ENCODE data around the gene KHK. TPM values are rescaled to one million over a fixed set of nuclear protein-coding genes. Genes with fewer than 3 reads are reported as not detected.
A peak's percentile ranks its signal among the peaks of the same experiment; 100 is the strongest.

Gene KHK
- total RNA-seq: 10 to 100 TPM; 14.5 to 17.8 TPM
- polyA plus RNA-seq: 6.5 TPM

DNA sequence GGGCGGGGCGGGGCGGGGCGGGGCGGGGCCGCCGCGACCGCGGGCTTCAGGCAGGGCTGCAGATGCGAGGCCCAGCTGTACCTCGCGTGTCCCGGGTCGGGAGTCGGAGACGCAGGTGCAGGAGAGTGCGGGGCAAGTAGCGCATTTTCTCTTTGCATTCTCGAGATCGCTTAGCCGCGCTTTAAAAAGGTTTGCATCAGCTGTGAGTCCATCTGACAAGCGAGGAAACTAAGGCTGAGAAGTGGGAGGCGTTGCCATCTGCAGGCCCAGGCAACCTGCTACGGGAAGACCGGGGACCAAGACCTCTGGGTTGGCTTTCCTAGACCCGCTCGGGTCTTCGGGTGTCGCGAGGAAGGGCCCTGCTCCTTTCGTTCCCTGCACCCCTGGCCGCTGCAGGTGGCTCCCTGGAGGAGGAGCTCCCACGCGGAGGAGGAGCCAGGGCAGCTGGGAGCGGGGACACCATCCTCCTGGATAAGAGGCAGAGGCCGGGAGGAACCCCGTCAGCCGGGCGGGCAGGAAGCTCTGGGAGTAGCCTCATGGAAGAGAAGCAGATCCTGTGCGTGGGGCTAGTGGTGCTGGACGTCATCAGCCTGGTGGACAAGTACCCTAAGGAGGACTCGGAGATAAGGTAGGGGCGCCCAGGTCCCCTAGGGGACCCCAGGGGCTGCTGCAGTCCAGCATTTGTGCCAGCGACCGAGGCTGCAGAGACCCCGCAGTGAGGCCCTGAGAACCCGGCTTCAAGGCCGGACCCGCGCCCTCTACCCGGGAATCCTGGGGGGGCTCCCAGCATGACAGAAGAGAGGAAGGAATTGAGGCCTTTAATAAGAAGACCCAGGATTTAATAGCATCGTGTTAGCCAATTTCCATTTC lies at the start of gene KHK:
Gene KHK, plus strand, starts transcription at position 49 of the 870 bp plus-strand sequence. Its CDS starts 488 bp downstream, at position 537.
- H3K4me3 Mint-ChIP-seq: peak within 1 kb of the TSS; percentile 79 to 94 (median 84)
- Histone ChIP-seq H3K9me3 (ENCODE audit: low read length) (no peaks in the 10 kb centered on the region), H3K4me3 (ENCODE audit: low read length) (peak within 1 kb of the TSS; percentile 67), H3K36me3 (ENCODE audit: insufficient read depth, low read length) (no peaks in the 10 kb centered on the region), H3K27ac (ENCODE audit: low read depth, low read length) (peak within 1 kb of the TSS; percentile 75), H3K27me3 (ENCODE audit: insufficient read depth, low read length, poor library complexity, severe bottlenecking) (no peaks in the 10 kb centered on the region), H3K4me1 (ENCODE audit: insufficient read depth, low read length) (peaks cover 25% of the 10 kb centered on the region)
- peak within 1 kb of the TSS; percentile 52 to 94 (median 77) for H3K27ac Mint-ChIP-seq
- no peaks in the 10 kb centered on the region for H3K9me3 Mint-ChIP-seq
- DNase-seq: peak in 1 of 5 donors; percentile 16
- ChIA-PET POLR2A (interaction anchor here (0.9 to 3.8 kb wide), 7 partner anchors 9 to 285 kb away, joined by 3 to 24 read pairs (median 3); partner anchors contain the start of genes AGBL5 and OST4), CTCF (interaction anchor here (0.7 to 3.8 kb wide), 20 partner anchors 12 to 216 kb away, joined by 3 to 16 read pairs (median 4); partner anchors contain the start of genes ABHD1, AGBL5, OST4 and PREB)
- peaks cover 18 to 19% (median 19%) of the 10 kb centered on the region in 3 donors for H3K4me1 Mint-ChIP-seq
- H3K36me3 Mint-ChIP-seq: peaks cover 0 to 2% (median 0%) of the 10 kb centered on the region in 3 donors
- no peaks in the 10 kb centered on the region for H3K27me3 Mint-ChIP-seq

DNA sequence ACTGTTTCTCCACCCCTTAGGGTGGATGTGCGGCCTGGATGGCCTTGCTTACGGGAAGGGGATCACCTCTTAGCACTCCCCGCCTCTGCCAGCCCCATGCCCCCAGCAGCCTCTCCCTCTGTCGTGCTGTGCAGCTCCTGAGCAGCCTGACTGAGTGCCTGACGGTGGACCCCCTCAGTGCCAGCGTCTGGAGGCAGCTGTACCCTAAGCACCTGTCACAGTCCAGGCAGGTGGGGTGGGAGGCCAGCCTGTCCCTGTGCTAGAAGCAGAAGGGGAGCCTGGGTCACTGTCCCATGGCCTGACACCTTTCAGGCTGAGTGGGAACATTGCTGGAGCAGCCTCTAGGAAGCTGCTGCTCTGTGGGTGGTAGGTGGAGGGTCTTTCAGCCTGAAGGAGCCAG lies 48.6 kb upstream of the KHK start:
- no peak for DNase-seq
- Mint-ChIP-seq H3K4me3 (no peak overlapping the region), H3K4me1 (peaks cover 19 to 26% (median 23%) of the 10 kb centered on the region in 3 donors), H3K9me3 (no peaks in the 10 kb centered on the region), H3K36me3 (peaks cover 3 to 79% (median 8%) of the 10 kb centered on the region in 3 donors), H3K27me3 (no peaks in the 10 kb centered on the region), H3K27ac (peak overlapping the region in 1 of 8 donors; percentile 86)
- ChIA-PET CTCF (no interaction called here), POLR2A (interaction anchor here (0.8 kb wide), 1 partner anchor 13 kb away, joined by 3 read pairs; the partner anchor contains the start of gene AGBL5)
- Histone ChIP-seq H3K4me3 (ENCODE audit: low read length) (no peak overlapping the region), H3K9me3 (ENCODE audit: low read length) (no peaks in the 10 kb centered on the region), H3K4me1 (ENCODE audit: insufficient read depth, low read length) (peaks cover 11% of the 10 kb centered on the region), H3K27ac (ENCODE audit: low read depth, low read length) (no peak overlapping the region), H3K27me3 (ENCODE audit: insufficient read depth, low read length, poor library complexity, severe bottlenecking) (no peaks in the 10 kb centered on the region), H3K36me3 (ENCODE audit: insufficient read depth, low read length) (peaks cover 55% of the 10 kb centered on the region)

DNA sequence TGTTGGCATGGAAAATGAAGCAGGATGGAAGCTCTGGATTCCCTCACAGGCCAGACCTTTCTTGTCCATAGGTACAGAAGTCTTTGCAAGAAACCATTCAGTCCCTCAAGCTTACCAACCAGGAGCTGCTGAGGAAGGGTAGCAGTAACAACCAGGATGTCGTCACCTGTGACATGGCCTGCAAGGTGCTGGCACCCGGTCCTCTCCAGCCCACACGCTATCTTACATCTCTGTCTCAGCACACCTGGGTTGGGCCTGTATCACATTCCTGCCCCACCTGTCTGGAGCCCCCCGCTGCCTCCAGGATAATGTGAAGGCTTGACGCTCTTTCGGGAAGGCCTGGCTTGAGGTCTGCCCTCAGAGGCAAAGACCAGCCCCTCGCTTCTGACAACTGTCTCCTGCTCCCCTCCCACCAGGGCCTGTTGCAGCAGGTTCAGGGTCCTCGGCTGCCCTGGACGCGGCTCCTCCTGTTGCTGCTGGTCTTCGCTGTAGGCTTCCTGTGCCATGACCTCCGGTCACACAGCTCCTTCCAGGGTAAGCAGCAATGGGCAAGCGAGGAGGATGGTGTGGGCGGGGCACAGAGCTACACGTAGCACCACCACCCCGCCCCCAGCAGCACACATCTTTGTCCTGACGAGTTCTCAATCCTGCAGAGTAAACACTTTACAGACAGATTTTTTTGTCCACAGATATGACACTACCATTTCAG lies 47.8 kb upstream of the KHK start:
- no peaks in the 10 kb centered on the region for H3K27me3 ChIP-seq (ENCODE audit: insufficient read depth, low read length, poor library complexity, severe bottlenecking)
- H3K4me1 ChIP-seq (ENCODE audit: insufficient read depth, low read length): peaks cover 6% of the 10 kb centered on the region
- H3K9me3 Mint-ChIP-seq: no peaks in the 10 kb centered on the region
- H3K9me3 ChIP-seq (ENCODE audit: low read length): no peaks in the 10 kb centered on the region
- H3K27me3 Mint-ChIP-seq: no peaks in the 10 kb centered on the region
- H3K4me3 Mint-ChIP-seq: peak overlapping the region in 1 of 7 donors; percentile 50
- H3K36me3 ChIP-seq (ENCODE audit: insufficient read depth, low read length): peaks cover 55% of the 10 kb centered on the region
- H3K27ac ChIP-seq (ENCODE audit: low read depth, low read length): no peak overlapping the region
- ChIA-PET POLR2A (interaction anchor here (0.8 kb wide), 1 partner anchor 12 kb away, joined by 3 read pairs; the partner anchor contains the start of gene AGBL5), CTCF (interaction anchor here (1.0 to 1.8 kb wide), 2 partner anchors 12 to 265 kb away, joined by 3 to 4 read pairs; no protein-coding TSS in a partner anchor)
- DNase-seq: no peak
- peaks cover 13 to 20% (median 16%) of the 10 kb centered on the region in 3 donors for H3K4me1 Mint-ChIP-seq
- peaks cover 3 to 73% (median 8%) of the 10 kb centered on the region in 3 donors for H3K36me3 Mint-ChIP-seq
- H3K27ac Mint-ChIP-seq: peak overlapping the region in 3 of 8 donors; percentile 11 to 86 (median 57)
- H3K4me3 ChIP-seq (ENCODE audit: low read length): no peak overlapping the region

DNA sequence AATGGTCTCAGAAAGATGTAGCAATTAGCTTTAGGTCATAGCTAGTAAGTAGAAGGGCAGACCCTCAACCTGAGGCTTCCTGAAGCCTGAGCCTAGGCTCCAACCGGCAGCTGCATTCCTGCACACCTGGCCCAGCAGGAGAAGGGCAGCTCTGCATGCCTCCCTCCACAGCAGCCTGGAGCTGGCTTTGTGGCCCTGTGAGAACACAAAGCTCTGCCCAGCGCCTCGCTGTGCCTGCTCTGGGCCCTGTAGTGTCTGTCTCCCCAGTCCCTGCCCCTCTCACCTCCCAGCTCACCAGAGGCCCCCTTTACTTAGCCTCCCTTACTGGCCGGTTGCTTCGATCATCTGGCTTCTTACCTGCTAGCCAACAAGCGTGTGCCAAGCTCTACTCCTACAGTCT lies 47.1 kb upstream of the KHK start:
- H3K9me3 ChIP-seq (ENCODE audit: low read length): no peaks in the 10 kb centered on the region
- H3K4me3 Mint-ChIP-seq: peak overlapping the region in 1 of 7 donors; percentile 50
- peaks cover 3 to 73% (median 8%) of the 10 kb centered on the region in 3 donors for H3K36me3 Mint-ChIP-seq
- H3K27me3 Mint-ChIP-seq: no peaks in the 10 kb centered on the region
- H3K36me3 ChIP-seq (ENCODE audit: insufficient read depth, low read length): peaks cover 55% of the 10 kb centered on the region
- H3K4me3 ChIP-seq (ENCODE audit: low read length): no peak overlapping the region
- no peaks in the 10 kb centered on the region for H3K9me3 Mint-ChIP-seq
- H3K27me3 ChIP-seq (ENCODE audit: insufficient read depth, low read length, poor library complexity, severe bottlenecking): no peaks in the 10 kb centered on the region
- no peak overlapping the region for H3K27ac ChIP-seq (ENCODE audit: low read depth, low read length)
- H3K4me1 Mint-ChIP-seq: peaks cover 7 to 13% (median 9%) of the 10 kb centered on the region in 3 donors
- DNase-seq: no peak
- H3K4me1 ChIP-seq (ENCODE audit: insufficient read depth, low read length): no peaks in the 10 kb centered on the region
- CTCF ChIA-PET: interaction anchor here (1.0 to 1.8 kb wide), 3 partner anchors 11 to 264 kb away, joined by 3 to 4 read pairs (median 3); no protein-coding TSS in a partner anchor
- POLR2A ChIA-PET: no interaction called here
- H3K27ac Mint-ChIP-seq: peak overlapping the region in 1 of 8 donors; percentile 11

DNA sequence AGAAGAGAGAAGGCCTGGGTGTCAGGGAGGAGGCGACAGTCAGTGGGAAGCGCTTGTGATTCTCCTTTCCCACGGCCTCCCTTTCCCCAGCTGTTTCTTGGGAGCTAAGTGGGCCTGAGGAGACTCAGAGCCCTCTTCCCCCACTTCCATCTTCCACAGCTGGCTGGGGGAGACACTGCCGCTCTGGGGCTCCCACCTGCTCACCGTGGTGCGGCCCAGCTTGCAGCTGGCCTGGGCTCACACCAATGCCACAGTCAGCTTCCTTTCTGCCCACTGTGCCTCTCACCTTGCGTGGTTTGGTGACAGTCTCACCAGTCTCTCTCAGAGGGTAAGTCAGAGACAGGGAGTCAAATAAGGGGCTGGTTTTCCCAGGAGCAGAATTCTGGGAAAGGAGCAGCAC lies 46.7 kb upstream of the KHK start:
- Histone ChIP-seq H3K4me3 (ENCODE audit: low read length) (no peak overlapping the region), H3K9me3 (ENCODE audit: low read length) (no peaks in the 10 kb centered on the region), H3K4me1 (ENCODE audit: insufficient read depth, low read length) (no peaks in the 10 kb centered on the region), H3K27ac (ENCODE audit: low read depth, low read length) (no peak overlapping the region), H3K36me3 (ENCODE audit: insufficient read depth, low read length) (peaks cover 55% of the 10 kb centered on the region), H3K27me3 (ENCODE audit: insufficient read depth, low read length, poor library complexity, severe bottlenecking) (no peaks in the 10 kb centered on the region)
- CTCF ChIA-PET: interaction anchor here (1.1 to 1.8 kb wide), 2 partner anchors 11 to 78 kb away, joined by 3 to 4 read pairs; no protein-coding TSS in a partner anchor
- H3K9me3 Mint-ChIP-seq: no peaks in the 10 kb centered on the region
- peaks cover 7 to 10% (median 8%) of the 10 kb centered on the region in 3 donors for H3K4me1 Mint-ChIP-seq
- H3K4me3 Mint-ChIP-seq: no peak overlapping the region
- H3K36me3 Mint-ChIP-seq: peaks cover 3 to 73% (median 8%) of the 10 kb centered on the region in 3 donors
- H3K27me3 Mint-ChIP-seq: no peaks in the 10 kb centered on the region
- DNase-seq: no peak
- POLR2A ChIA-PET: no interaction called here
- no peak overlapping the region for H3K27ac Mint-ChIP-seq

DNA sequence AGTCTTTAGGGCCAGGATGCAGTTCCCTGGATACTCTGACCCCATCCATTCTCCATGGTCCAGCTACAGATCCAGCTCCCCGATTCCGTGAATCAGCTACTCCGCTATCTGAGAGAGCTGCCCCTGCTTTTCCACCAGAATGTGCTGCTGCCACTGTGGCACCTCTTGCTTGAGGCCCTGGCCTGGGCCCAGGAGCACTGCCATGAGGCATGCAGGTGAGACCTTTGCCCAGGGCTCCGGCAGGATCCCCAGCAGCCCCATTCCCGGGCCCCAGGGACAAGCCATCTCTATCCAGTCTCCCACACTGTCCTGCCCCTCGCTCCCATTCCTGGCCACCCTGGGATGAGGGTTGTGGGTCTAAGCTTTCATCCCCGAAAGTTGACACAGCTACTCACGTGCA lies 46.3 kb upstream of the KHK start:
- H3K4me3 Mint-ChIP-seq: no peak overlapping the region
- H3K4me1 ChIP-seq (ENCODE audit: insufficient read depth, low read length): no peaks in the 10 kb centered on the region
- POLR2A ChIA-PET: no interaction called here
- DNase-seq: no peak
- CTCF ChIA-PET: interaction anchor here (1.1 to 1.8 kb wide), 2 partner anchors 10 to 78 kb away, joined by 3 to 4 read pairs; no protein-coding TSS in a partner anchor
- H3K27me3 ChIP-seq (ENCODE audit: insufficient read depth, low read length, poor library complexity, severe bottlenecking): no peaks in the 10 kb centered on the region
- no peaks in the 10 kb centered on the region for H3K9me3 Mint-ChIP-seq
- peak overlapping the region in 2 of 8 donors; percentile 37 to 89 for H3K27ac Mint-ChIP-seq
- no peaks in the 10 kb centered on the region for H3K9me3 ChIP-seq (ENCODE audit: low read length)
- H3K36me3 Mint-ChIP-seq: peaks cover 3 to 69% (median 8%) of the 10 kb centered on the region in 3 donors
- no peak overlapping the region for H3K27ac ChIP-seq (ENCODE audit: low read depth, low read length)
- no peaks in the 10 kb centered on the region for H3K27me3 Mint-ChIP-seq
- peaks cover 54% of the 10 kb centered on the region for H3K36me3 ChIP-seq (ENCODE audit: insufficient read depth, low read length)
- H3K4me3 ChIP-seq (ENCODE audit: low read length): no peak overlapping the region
- H3K4me1 Mint-ChIP-seq: peaks cover 2 to 6% (median 5%) of the 10 kb centered on the region in 3 donors

DNA sequence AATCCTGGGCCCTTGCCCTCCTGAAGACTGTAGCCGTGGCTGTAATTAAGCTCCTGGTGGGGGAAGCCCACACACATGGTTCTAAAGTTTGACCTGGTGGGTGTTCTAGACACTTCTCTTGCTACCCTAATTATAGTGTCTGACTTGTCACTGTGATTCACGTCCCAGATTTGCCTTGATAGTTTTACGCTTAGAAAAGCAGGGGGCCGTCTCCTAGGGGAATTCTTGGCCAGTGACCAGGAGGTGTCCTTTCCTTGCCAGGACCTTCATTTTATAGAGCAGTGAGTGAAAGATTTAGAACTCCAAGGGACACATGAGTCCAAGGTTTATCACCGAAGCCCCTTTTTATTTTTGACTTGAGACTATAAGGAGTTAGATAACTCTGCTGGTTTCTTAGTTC lies 44.8 kb upstream of the KHK start:
- peaks cover 3 to 54% (median 6%) of the 10 kb centered on the region in 3 donors for H3K36me3 Mint-ChIP-seq
- no peaks in the 10 kb centered on the region for H3K27me3 Mint-ChIP-seq
- H3K4me3 Mint-ChIP-seq: no peak overlapping the region
- H3K36me3 ChIP-seq (ENCODE audit: insufficient read depth, low read length): peaks cover 39% of the 10 kb centered on the region
- H3K4me3 ChIP-seq (ENCODE audit: low read length): no peak overlapping the region
- H3K9me3 Mint-ChIP-seq: no peaks in the 10 kb centered on the region
- CTCF ChIA-PET: no interaction called here
- no peaks in the 10 kb centered on the region for H3K4me1 Mint-ChIP-seq
- H3K27ac ChIP-seq (ENCODE audit: low read depth, low read length): no peak overlapping the region
- POLR2A ChIA-PET: no interaction called here
- no peaks in the 10 kb centered on the region for H3K27me3 ChIP-seq (ENCODE audit: insufficient read depth, low read length, poor library complexity, severe bottlenecking)
- H3K9me3 ChIP-seq (ENCODE audit: low read length): no peaks in the 10 kb centered on the region
- H3K4me1 ChIP-seq (ENCODE audit: insufficient read depth, low read length): no peaks in the 10 kb centered on the region
- H3K27ac Mint-ChIP-seq: peak overlapping the region in 4 of 8 donors; percentile 1 to 56 (median 31)
- no peak for DNase-seq
